ENCODE data around the gene GPRC5D. TPM values are rescaled to one million over a fixed set of nuclear protein-coding genes. Genes with fewer than 3 reads are reported as not detected.
A peak's percentile ranks its signal among the peaks of the same experiment; 100 is the strongest.

Gene GPRC5D
- total RNA-seq, 2 experiments from 2014 or later: not detected

- Mint-ChIP-seq H3K27me3 (peaks cover 8% of the 10 kb centered on the region), H3K4me1 (peaks cover 4% of the 10 kb centered on the region), H3K9me3 (no peaks in the 10 kb centered on the region), H3K36me3 (no peaks in the 10 kb centered on the region), H3K4me3 (no peak overlapping the region), H3K27ac (no peak overlapping the region)
- ATAC-seq (ENCODE audit: low read depth) (no peak), DNase-seq (no peak)
- POLR2A ChIA-PET: no interaction called here
These were observed 49.9 kb downstream of the GPRC5D start for GRCh38 chr12:12902036-12902435.

DNA sequence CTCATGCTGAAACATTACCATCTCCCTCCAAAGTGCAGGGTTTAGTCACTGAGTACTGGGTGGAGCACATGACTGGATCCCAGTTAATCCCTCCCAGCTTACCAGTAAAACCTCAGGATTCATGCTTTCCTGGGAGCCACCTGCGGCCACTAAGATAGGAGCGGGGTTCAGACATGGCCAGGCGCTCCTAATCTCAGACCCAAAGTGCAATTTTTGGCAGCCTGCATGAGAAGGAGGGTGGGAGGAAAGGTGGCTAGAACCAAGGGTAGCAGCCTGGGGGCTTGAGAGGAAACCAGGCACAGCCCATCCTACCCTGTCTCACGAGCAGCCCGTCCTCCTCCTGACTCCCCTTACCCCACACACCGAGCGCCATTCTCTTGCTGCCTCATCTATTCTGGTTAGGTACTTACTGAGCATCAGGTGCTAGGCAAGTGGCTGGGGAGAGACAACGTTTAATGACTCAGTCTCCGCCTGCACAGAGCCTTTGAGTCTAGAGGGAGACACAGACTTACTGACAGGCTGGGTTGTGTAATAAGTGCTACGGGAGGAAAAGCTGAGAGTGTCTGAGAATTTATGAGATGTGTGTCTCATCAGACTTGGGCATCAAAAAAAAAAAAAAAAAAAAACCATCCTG is 50.7 kb downstream of the GPRC5D start:
- Mint-ChIP-seq H3K4me1 (peaks cover 4% of the 10 kb centered on the region), H3K27me3 (peaks cover 11% of the 10 kb centered on the region), H3K27ac (no peak overlapping the region), H3K9me3 (no peaks in the 10 kb centered on the region), H3K4me3 (no peak overlapping the region), H3K36me3 (no peaks in the 10 kb centered on the region)
- POLR2A ChIA-PET: interaction anchor here (0.7 kb wide), 1 partner anchor 24 kb away, joined by 5 read pairs; no protein-coding TSS in a partner anchor
- ATAC-seq (ENCODE audit: low read depth) (no peak), DNase-seq (no peak)

DNA sequence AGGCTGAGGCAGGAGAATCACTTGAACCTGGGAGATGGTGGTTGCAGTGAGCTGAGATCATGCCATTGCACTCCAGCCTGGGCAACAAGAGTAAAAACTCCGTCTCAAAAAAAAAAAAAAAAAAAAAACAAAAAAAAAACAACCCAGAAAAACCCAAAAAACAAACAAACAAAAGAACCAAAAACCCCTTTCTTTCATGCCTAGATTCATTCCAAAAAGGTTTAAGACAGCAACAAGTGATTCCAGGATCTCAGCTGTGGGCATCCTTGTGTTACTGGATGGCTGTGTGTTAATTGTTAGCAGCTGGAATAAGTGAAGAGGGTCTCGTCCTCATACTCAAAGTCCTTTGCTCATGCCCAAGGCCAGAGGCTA is 51.2 kb downstream of the GPRC5D start:
- ATAC-seq (ENCODE audit: low read depth) (no peak), DNase-seq (no peak)
- Mint-ChIP-seq H3K9me3 (no peaks in the 10 kb centered on the region), H3K4me3 (no peak overlapping the region), H3K27ac (no peak overlapping the region), H3K36me3 (no peaks in the 10 kb centered on the region), H3K4me1 (peaks cover 4% of the 10 kb centered on the region), H3K27me3 (peaks cover 8% of the 10 kb centered on the region)
- POLR2A ChIA-PET: interaction anchor here (0.7 kb wide), 1 partner anchor 24 kb away, joined by 5 read pairs; no protein-coding TSS in a partner anchor

GRCh38 chr12:12899530-12900380 is 52.2 kb downstream of the GPRC5D start:
- peaks cover 14% of the 10 kb centered on the region for H3K27me3 Mint-ChIP-seq
- H3K4me1 Mint-ChIP-seq: peaks cover 4% of the 10 kb centered on the region
- no peak overlapping the region for H3K4me3 Mint-ChIP-seq
- no peaks in the 10 kb centered on the region for H3K36me3 Mint-ChIP-seq
- no peak for ATAC-seq (ENCODE audit: low read depth)
- no peak for DNase-seq
- no peak overlapping the region for H3K27ac Mint-ChIP-seq
- POLR2A ChIA-PET: no interaction called here
- H3K9me3 Mint-ChIP-seq: no peaks in the 10 kb centered on the region

DNA sequence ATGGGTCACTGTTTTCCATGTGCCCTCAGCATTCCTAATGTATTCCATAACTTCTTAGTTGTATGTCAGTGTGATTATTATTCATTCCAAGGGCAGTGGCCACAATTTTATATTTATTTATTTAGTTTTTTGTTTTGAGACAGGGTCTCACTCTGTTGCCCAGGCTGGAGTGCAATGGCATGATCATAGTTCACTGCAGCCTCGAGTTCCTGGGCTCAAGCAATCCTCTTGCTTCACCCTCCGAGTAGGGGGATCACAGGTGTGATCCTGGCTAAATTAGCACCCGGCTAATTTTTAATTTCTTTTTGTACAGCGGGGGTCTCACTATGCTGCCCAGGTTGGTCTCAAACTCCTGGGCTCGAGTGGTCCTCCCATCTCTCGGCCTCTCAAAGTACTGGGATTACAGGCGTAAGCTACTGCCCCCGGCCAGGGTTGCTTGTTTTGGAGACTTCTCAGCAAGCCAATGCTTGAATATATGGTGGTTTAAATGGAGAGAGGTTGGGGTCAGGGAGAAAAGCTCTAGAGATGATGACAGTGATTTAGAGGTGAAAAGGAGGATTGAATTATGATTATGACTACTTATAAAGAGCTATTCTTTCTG is 53.0 kb downstream of the GPRC5D start:
- H3K9me3 Mint-ChIP-seq: no peaks in the 10 kb centered on the region
- ATAC-seq (ENCODE audit: low read depth) (no peak), DNase-seq (no peak)
- POLR2A ChIA-PET: no interaction called here
- peaks cover 16% of the 10 kb centered on the region for H3K27me3 Mint-ChIP-seq
- H3K36me3 Mint-ChIP-seq: no peaks in the 10 kb centered on the region
- H3K4me3 Mint-ChIP-seq: no peak overlapping the region
- H3K4me1 Mint-ChIP-seq: peaks cover 4% of the 10 kb centered on the region
- H3K27ac Mint-ChIP-seq: no peak overlapping the region

DNA sequence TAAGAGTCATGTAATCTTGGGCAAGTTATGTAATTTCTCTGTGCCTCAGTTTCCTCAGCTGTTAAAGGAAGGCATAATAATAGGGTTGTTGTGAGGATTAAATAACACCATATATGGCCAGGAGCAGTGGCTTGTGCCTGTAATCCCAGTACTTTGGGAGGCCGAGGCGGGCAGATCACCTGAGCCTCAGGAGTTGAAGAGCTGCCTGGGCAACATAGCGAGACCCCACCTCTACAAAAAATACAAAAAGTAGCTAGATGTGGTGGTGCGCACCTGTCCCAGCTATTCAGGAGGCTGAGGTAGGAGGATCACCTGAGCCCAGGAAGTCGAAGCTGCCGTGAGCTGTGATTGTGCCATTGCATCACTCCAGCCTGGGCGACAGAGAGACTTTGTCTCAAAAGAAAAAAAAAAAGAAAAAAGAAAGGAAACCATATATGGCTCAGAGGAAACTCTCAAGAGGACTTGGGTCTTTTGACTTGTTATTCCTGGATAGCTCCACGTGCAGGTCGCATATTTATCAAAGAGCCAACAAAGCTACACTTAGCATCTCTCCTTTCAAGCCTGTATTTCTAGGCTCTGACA is 53.7 kb downstream of the GPRC5D start:
- ATAC-seq (ENCODE audit: low read depth) (no peak), DNase-seq (no peak)
- peaks cover 19% of the 10 kb centered on the region for H3K27me3 Mint-ChIP-seq
- no peak overlapping the region for H3K4me3 Mint-ChIP-seq
- POLR2A ChIA-PET: no interaction called here
- no peaks in the 10 kb centered on the region for H3K9me3 Mint-ChIP-seq
- peaks cover 4% of the 10 kb centered on the region for H3K4me1 Mint-ChIP-seq
- H3K27ac Mint-ChIP-seq: no peak overlapping the region
- H3K36me3 Mint-ChIP-seq: no peaks in the 10 kb centered on the region

- DNase-seq: no peak
- Mint-ChIP-seq H3K4me1 (peaks cover 4% of the 10 kb centered on the region), H3K27ac (no peak overlapping the region), H3K36me3 (no peaks in the 10 kb centered on the region), H3K27me3 (peaks cover 28% of the 10 kb centered on the region), H3K4me3 (no peak overlapping the region), H3K9me3 (no peaks in the 10 kb centered on the region)
- no peak for ATAC-seq (ENCODE audit: low read depth)
- POLR2A ChIA-PET: no interaction called here
These were observed 54.7 kb downstream of the GPRC5D start for GRCh38 chr12:12897302-12897701.

- POLR2A ChIA-PET: no interaction called here
- Mint-ChIP-seq H3K27me3 (peaks cover 36% of the 10 kb centered on the region), H3K36me3 (no peaks in the 10 kb centered on the region), H3K9me3 (no peaks in the 10 kb centered on the region), H3K27ac (no peak overlapping the region), H3K4me1 (peaks cover 3% of the 10 kb centered on the region), H3K4me3 (no peak overlapping the region)
- ATAC-seq (ENCODE audit: low read depth) (no peak), DNase-seq (no peak)
These were observed 55.7 kb downstream of the GPRC5D start for GRCh38 chr12:12896260-12896659.

GRCh38 chr12:12893438-12893837 is 58.5 kb downstream of the GPRC5D start:
- Mint-ChIP-seq H3K4me3 (no peak overlapping the region), H3K9me3 (no peaks in the 10 kb centered on the region), H3K4me1 (peaks cover 5% of the 10 kb centered on the region), H3K27ac (no peak overlapping the region), H3K36me3 (no peaks in the 10 kb centered on the region), H3K27me3 (peaks cover 57% of the 10 kb centered on the region)
- ATAC-seq (ENCODE audit: low read depth): no peak
- POLR2A ChIA-PET: no interaction called here
- DNase-seq: no peak

GRCh38 chr12:12892681-12893141 is 59.3 kb downstream of the GPRC5D start:
- Mint-ChIP-seq H3K27ac (no peak overlapping the region), H3K9me3 (no peaks in the 10 kb centered on the region), H3K4me3 (no peak overlapping the region), H3K36me3 (no peaks in the 10 kb centered on the region), H3K27me3 (peaks cover 59% of the 10 kb centered on the region), H3K4me1 (peaks cover 5% of the 10 kb centered on the region)
- ATAC-seq (ENCODE audit: low read depth) (no peak), DNase-seq (no peak)
- POLR2A ChIA-PET: no interaction called here

DNA sequence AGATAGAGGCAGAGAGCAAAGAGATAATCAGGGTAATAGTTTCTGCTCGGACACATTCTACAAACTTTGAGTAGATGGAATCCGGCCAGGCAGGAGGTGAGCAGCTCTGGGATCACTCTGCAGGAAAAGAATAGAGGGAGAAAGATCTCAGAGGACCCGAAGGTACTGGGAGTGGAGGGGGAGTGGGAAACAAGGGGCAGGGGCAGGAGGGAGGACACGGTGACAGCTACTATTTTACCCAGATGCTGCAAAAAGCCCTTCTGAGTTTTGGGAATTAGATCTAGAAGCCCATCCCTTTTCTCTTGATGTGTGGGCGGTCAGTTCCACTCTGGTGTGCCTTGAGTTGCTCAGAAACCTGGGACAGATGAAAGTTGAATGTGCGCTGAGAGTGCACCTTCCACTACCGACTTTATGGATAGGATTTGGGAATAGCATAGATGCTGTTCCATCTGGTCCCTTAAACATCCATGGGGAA is 60.1 kb downstream of the GPRC5D start:
- ATAC-seq (ENCODE audit: low read depth): no peak
- Mint-ChIP-seq H3K4me1 (peaks cover 5% of the 10 kb centered on the region), H3K4me3 (no peak overlapping the region), H3K27me3 (peaks cover 60% of the 10 kb centered on the region), H3K27ac (no peak overlapping the region), H3K36me3 (no peaks in the 10 kb centered on the region), H3K9me3 (no peaks in the 10 kb centered on the region)
- DNase-seq: no peak
- POLR2A ChIA-PET: interaction anchor here (0.9 kb wide), 1 partner anchor 49 kb away, joined by 3 read pairs; no protein-coding TSS in a partner anchor

GRCh38 chr12:12891080-12891880 is 60.7 kb downstream of the GPRC5D start, which contains the start of gene GPRC5A:
Gene GPRC5A, plus strand, starts transcription at chr12:12891562. Its CDS starts 16,688 bp downstream, at chr12:12908250.
- Mint-ChIP-seq H3K36me3 (no peaks in the 10 kb centered on the region), H3K27ac (no peak within 1 kb of the TSS), H3K4me1 (peaks cover 5% of the 10 kb centered on the region), H3K4me3 (peak within 1 kb of the TSS; percentile 80), H3K9me3 (no peaks in the 10 kb centered on the region), H3K27me3 (peaks cover 58% of the 10 kb centered on the region)
- DNase-seq: peak; percentile 46
- POLR2A ChIA-PET: interaction anchor here (0.9 kb wide), 1 partner anchor 49 kb away, joined by 3 read pairs; no protein-coding TSS in a partner anchor
- ATAC-seq (ENCODE audit: low read depth): peak; percentile 64
